ENCODE data around the gene PADI6.

The PADI6 gene

DNA sequence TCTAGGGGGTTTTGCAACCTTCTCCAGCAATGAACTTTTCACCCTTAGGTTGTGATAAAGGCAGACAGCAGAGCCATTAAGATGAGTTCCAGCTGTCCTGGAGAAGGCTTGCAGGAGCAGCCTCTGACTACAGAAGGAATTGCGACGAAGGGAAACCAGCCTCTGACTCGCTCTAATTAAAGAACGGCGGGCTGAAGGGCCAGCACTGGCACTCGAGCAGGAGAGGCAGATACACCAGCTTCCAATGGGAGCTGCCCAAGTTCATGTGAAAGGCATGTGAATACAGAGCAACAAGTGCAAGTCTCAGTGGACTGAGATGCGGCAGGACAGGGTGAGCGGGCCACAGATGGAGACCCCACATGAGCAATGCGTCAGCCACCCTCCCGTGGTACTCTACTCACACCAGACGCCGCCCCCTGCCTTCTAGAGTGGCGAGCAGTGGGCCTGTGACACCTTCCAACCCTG is 51.8 kb downstream of the PADI6 start:
- TF ChIP-seq, protein P1, sequence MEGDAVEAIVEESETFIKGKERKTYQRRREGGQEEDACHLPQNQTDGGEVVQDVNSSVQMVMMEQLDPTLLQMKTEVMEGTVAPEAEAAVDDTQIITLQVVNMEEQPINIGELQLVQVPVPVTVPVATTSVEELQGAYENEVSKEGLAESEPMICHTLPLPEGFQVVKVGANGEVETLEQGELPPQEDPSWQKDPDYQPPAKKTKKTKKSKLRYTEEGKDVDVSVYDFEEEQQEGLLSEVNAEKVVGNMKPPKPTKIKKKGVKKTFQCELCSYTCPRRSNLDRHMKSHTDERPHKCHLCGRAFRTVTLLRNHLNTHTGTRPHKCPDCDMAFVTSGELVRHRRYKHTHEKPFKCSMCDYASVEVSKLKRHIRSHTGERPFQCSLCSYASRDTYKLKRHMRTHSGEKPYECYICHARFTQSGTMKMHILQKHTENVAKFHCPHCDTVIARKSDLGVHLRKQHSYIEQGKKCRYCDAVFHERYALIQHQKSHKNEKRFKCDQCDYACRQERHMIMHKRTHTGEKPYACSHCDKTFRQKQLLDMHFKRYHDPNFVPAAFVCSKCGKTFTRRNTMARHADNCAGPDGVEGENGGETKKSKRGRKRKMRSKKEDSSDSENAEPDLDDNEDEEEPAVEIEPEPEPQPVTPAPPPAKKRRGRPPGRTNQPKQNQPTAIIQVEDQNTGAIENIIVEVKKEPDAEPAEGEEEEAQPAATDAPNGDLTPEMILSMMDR (IDR thresholded peaks at IDR 0.05; ENCODE audit: insufficient read depth, low read length, missing control alignments), result no peak
- ChIA-PET CTCF (interaction anchor here (0.9 to 2.4 kb wide), 3 partner anchors 9 to 183 kb away, joined by 3 to 8 read pairs (median 3); no protein-coding TSS in a partner anchor), POLR2A (no interaction called here)
- DNase-seq (ENCODE audit: low read depth, low spot score), result no peak
- no peak overlapping the region for H3K4me3 ChIP-seq (ENCODE audit: low read depth, low read length)

DNA sequence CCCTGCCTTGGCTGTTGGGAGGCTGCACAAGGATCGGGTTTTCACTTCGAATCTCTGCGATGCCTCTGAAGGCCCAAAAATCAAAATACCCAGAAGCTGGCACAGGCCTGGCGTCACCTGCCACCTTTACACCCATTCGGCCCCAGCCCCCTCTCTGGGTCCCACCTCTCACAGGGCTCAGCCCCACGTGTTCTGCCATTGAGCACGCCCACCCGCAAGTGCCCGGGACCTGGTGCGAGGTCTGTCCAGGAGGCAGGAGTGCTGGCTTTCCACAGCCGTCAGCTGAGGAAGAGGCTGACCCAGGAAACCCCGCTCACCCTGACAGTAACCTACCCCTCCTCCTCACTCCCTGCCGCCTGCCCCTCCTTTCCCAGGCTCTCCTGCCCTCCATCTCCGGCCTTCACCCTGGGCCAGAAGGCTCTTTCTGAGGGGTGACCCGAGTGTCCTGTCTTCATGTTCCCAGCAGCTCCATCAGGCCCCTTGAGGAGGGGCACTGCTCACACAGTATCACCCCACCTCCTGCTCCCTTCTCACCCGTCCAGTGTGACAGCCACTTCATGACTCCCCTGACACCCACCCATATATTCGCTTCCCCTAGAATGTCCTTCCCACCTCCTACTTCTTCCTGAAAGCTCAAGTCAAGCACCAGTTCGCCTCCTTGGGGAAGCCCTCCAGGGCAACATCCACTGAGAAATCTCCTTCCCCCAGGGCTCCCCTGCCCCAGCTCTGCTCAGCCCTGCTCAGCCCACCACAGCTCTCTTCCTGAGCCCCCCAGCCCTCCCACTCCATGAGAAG is 54.0 kb downstream of the PADI6 start:
- ChIA-PET POLR2A (no interaction called here), CTCF (interaction anchor here (1.0 to 2.5 kb wide), 3 partner anchors 10 to 21 kb away, joined by 3 to 11 read pairs (median 8); partner anchors contain the start of gene RCC2)
- TF ChIP-seq, protein P1 (IDR thresholded peaks at IDR 0.05; ENCODE audit: insufficient read depth, low read length, missing control alignments), result no peak
- DNase-seq (ENCODE audit: low read depth, low spot score), result no peak
- H3K4me3 ChIP-seq (ENCODE audit: low read depth, low read length), result no peak overlapping the region

DNA sequence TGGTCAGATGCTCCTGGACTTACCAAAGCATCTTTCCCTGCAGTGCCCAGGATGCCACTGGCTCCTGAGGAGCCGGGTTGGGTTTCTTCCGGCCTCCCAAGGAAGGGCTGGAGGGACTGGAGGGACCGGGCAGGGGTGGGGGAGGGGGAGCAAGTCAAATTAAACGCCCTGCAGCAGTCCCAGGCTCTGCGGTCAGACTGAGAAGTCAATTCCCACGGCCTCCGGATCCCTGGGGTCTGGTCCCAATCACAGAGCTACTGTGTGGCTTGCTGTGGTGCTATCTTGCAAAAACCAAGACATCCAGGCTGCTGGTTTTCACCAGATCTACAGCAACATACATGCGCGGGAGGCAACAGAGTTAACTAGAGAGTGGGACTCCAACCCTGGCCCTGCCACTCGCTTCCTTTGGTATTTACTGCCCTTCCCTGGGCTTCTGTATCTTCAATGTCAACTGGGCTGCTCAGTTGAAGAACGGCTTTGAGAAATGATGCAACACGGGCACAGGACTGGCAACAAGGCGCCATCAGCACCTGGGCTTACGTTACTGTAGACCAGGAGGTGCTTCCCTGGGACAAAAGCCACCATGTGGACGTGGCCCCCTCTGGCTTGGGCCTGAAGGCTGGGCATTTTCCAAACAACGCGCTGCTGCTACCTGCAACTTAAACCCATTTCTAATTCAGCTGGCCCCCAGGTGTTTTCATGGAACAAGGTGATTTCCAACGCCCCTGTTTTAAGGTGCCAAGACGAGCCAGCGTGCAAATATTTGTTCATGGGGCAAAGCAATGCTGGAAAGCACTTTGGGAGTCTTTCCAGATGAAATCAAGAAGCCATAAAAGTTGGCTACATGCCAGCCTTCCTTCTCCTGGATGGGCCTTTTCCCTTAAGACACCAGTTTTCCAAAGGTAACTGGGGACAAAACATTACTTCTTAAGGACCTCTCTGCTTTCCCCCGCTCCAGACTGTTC is 56.0 kb downstream of the PADI6 start:
- no peak for DNase-seq (ENCODE audit: low read depth, low spot score)
- POLR2A ChIA-PET, result no interaction called here
- CTCF ChIA-PET, result interaction anchor here (1.2 to 4.8 kb wide), 4 partner anchors 9 to 21 kb away, joined by 3 to 20 read pairs (median 4); partner anchors contain the start of gene RCC2
- TF ChIP-seq, protein P1 (IDR thresholded peaks at IDR 0.05; ENCODE audit: insufficient read depth, low read length, missing control alignments), result no peak
- H3K4me3 ChIP-seq (ENCODE audit: low read depth, low read length), result no peak overlapping the region

DNA sequence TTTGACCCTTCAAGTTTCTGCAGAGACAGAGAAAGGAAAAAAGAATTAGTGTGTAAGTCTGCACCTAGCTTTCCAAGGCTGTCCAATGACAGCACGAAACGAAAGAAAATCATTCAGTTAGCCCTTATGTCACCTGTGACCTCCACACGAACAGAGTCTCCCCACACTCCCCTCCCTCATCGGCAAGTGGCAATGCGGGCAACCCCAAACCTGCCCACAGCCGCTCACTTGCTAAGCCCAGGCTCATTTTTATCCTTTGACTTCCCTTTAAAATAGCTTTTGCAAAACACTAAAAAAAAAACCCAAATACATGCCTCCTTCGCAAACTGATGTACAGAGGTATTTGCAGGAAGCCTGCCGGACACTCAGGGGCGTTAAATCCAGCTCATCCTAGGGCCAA is 57.2 kb downstream of the PADI6 start:
- no peak overlapping the region for H3K4me3 ChIP-seq (ENCODE audit: low read depth, low read length)
- ChIA-PET POLR2A (no interaction called here), CTCF (interaction anchor here (0.6 to 4.8 kb wide), 6 partner anchors 10 to 23 kb away, joined by 3 to 20 read pairs (median 4); partner anchors contain the start of gene RCC2)
- TF ChIP-seq, protein P1 (IDR thresholded peaks at IDR 0.05; ENCODE audit: insufficient read depth, low read length, missing control alignments), result no peak
- DNase-seq (ENCODE audit: low read depth, low spot score), result no peak

DNA sequence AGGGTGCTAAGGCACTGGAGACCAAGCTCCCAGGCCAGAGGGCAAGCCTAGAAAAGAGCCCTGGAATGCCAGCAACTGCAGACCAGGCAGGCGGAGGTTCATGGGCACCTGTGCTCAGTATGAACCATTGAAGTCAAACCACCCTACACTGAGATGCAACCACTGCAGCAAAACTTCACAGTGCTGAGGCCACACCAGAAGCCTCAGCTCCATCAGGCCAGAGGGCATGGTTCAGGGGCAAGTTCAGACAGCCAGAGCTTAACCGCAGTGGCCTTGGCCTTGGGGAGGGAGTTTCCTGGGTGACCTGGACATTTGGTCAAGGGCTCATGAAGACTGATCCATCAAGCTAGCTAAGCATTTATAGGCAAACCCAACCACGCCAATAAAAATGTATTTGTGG is 60.4 kb downstream of the PADI6 start:
- TF ChIP-seq, protein P1 (IDR thresholded peaks at IDR 0.05; ENCODE audit: insufficient read depth, low read length, missing control alignments), result no peak
- CTCF ChIA-PET, result interaction anchor here (0.6 to 4.8 kb wide), 5 partner anchors 11 to 116 kb away, joined by 3 to 20 read pairs (median 4); no protein-coding TSS in a partner anchor
- POLR2A ChIA-PET, result no interaction called here
- H3K4me3 ChIP-seq (ENCODE audit: low read depth, low read length), result no peak overlapping the region
- DNase-seq (ENCODE audit: low read depth, low spot score), result no peak

Data from AG04449 (cell line).